GM18505 (cell line): ENCODE results near the gene SEMA4D.

Experiments
- ATAC-seq: cut with Tn5 transposase; IDR thresholded peaks from one replicate; pipeline ENCODE4 v1.9.1; 2021; ENCODE audit not compliant: unreplicated experiment
- POLR2A ChIP-seq: IDR thresholded peaks from 4 replicates; pipeline ENCODE4 v1.6.1; 2011; ENCODE audit warnings: borderline replicate concordance; ENCODE audit not compliant: insufficient read depth, insufficient read length; ENCODE audit errors: extremely low read depth

The SEMA4D gene

GRCh38 chr9:89405826-89406225, 92.1 kb downstream of the SEMA4D start:
- peak; percentile 49 for ATAC-seq
- TF ChIP-seq POLR2A, result peak; percentile 48

- TF ChIP-seq POLR2A, result no peak
- ATAC-seq, result no peak
These were observed 93.8 kb downstream of the SEMA4D start for GRCh38 chr9:89404074-89404473.

GRCh38 chr9:89402695-89403427, 95.1 kb downstream of the SEMA4D start:
- no peak for ATAC-seq
- peak; percentile 37 for TF ChIP-seq POLR2A

GRCh38 chr9:89400403-89401116, 97.4 kb downstream of the SEMA4D start:
- no peak for TF ChIP-seq POLR2A
- ATAC-seq, result peak; percentile 71

- ATAC-seq, result no peak
- no peak for TF ChIP-seq POLR2A
These were observed 99.3 kb downstream of the SEMA4D start for GRCh38 chr9:89398621-89399020.

GRCh38 chr9:89397471-89397870, 100.4 kb downstream of the SEMA4D start:
- no peak for ATAC-seq
- no peak for TF ChIP-seq POLR2A

GRCh38 chr9:89395931-89396710, 101.8 kb downstream of the SEMA4D start:
- ATAC-seq, result no peak
- TF ChIP-seq POLR2A, result no peak

GRCh38 chr9:89394412-89394811, 103.5 kb downstream of the SEMA4D start:
- no peak for ATAC-seq
- no peak for TF ChIP-seq POLR2A

- no peak for ATAC-seq
- peak; percentile 8 for TF ChIP-seq POLR2A
These were observed 106.3 kb downstream of the SEMA4D start for GRCh38 chr9:89391585-89391984.

GRCh38 chr9:89390578-89391116, 107.3 kb downstream of the SEMA4D start:
- TF ChIP-seq POLR2A, result no peak
- ATAC-seq, result no peak

GRCh38 chr9:89390068-89390555, 107.8 kb downstream of the SEMA4D start:
- TF ChIP-seq POLR2A, result peak; percentile 30
- ATAC-seq, result no peak

GRCh38 chr9:89388868-89389177, 109.1 kb downstream of the SEMA4D start:
- no peak for ATAC-seq
- no peak for TF ChIP-seq POLR2A
